ENCODE data around the gene SUPT3H.
A peak's percentile ranks its signal among the peaks of the same experiment; 100 is the strongest.

Gene SUPT3H

DNA sequence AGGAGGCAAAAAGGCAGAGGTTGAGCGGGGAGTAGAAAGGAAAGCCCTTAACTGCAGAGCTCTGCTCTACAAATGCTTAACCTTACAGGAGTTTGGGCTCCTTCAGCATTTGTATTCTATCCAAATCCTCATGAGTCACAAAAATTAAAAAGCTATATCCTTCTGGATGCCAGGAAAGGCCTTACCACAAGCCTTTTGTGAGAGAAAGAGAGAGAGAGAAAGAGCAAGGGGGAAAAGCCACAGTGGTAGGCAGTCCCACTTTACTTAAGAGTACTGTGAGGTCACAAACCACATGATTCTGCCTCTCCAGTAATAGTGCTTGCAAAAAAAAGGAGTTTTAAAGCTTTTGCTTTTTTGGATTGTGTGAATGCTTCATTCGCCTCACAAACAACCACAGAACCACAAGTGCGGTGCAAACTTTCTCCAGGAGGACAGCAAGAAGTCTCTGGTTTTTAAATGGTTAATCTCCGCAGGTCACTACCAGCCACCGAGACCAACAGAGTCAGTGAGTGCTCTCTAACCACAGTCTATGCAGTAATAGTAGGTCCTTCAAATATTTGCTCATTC lies 49.7 kb downstream of the SUPT3H start, which contains the start of gene RUNX2:
Gene RUNX2, plus strand, starts transcription at position 375 of the 567 bp plus-strand sequence. CDS start 397 bp downstream, outside the sequence.
- no peak within 1 kb of the TSS for H3K27ac ChIP-seq (ENCODE audit: low read depth in 2 of 2, low read length in 2 of 2)
- H3K9ac ChIP-seq (ENCODE audit: low read depth in 1 of 2, low read length in 2 of 2) = no peak within 1 kb of the TSS
- H3K36me3 ChIP-seq (ENCODE audit: control insufficient read depth in 2 of 2, insufficient read depth in 2 of 2, low read length in 2 of 2) = no peaks in the 10 kb centered on the region
- no peaks in the 10 kb centered on the region for H3K9me3 ChIP-seq (ENCODE audit: control insufficient read depth in 2 of 2, low read length in 2 of 2)
- no peaks in the 10 kb centered on the region for H3K27me3 ChIP-seq (ENCODE audit: control insufficient read depth in 2 of 2, insufficient read depth in 2 of 2, low read length in 2 of 2)
- H3K4me1 ChIP-seq (ENCODE audit: control insufficient read depth in 2 of 2, insufficient read depth in 2 of 2, low read length in 2 of 2) = no peaks in the 10 kb centered on the region
- peak within 1 kb of the TSS in 1 of 2 donors; percentile 39 for H3K4me3 ChIP-seq (ENCODE audit: low read length in 2 of 2)

- no peaks in the 10 kb centered on the region for H3K36me3 ChIP-seq (ENCODE audit: control insufficient read depth in 2 of 2, insufficient read depth in 2 of 2, low read length in 2 of 2)
- H3K9me3 ChIP-seq (ENCODE audit: control insufficient read depth in 2 of 2, low read length in 2 of 2) = no peaks in the 10 kb centered on the region
- no peak overlapping the region for H3K4me3 ChIP-seq (ENCODE audit: low read length in 2 of 2)
- H3K9ac ChIP-seq (ENCODE audit: low read depth in 1 of 2, low read length in 2 of 2) = no peak overlapping the region
- H3K4me1 ChIP-seq (ENCODE audit: control insufficient read depth in 2 of 2, insufficient read depth in 2 of 2, low read length in 2 of 2) = no peaks in the 10 kb centered on the region
- no peaks in the 10 kb centered on the region for H3K27me3 ChIP-seq (ENCODE audit: control insufficient read depth in 2 of 2, insufficient read depth in 2 of 2, low read length in 2 of 2)
- no peak overlapping the region for H3K27ac ChIP-seq (ENCODE audit: low read depth in 2 of 2, low read length in 2 of 2)
Observed at GRCh38 chr6:45326698-45327417, 50.9 kb downstream of the SUPT3H start.

DNA sequence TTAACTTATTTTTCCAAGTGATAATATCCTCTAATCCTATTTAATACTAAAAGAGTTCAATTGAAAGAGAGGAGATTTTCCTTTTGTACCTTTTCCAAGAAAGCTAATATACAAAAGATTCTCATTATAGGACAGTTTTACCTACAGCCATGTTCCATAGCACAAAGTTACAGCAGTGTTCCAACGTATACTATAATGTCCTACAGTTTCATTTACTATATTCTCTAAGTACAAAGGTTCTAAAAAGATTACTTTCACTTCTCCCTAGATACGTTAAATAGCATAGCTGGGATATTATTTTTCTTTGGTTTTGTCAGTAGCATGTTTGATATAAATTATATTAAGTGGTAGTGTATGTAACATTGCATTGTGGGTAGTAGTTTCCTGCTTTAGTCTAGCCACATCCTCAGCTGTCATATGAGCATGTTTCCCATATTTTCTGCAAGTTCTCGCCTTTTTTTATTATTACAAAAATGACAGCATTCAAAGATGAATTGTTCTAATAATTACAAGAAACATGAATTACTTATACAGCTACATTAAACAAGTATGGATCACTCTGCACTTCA lies 54.0 kb downstream of the SUPT3H start:
- H3K9ac ChIP-seq (ENCODE audit: low read depth in 1 of 2, low read length in 2 of 2) = no peak overlapping the region
- no peak overlapping the region for H3K27ac ChIP-seq (ENCODE audit: low read depth in 2 of 2, low read length in 2 of 2)
- H3K4me1 ChIP-seq (ENCODE audit: control insufficient read depth in 2 of 2, insufficient read depth in 2 of 2, low read length in 2 of 2) = no peaks in the 10 kb centered on the region
- H3K36me3 ChIP-seq (ENCODE audit: control insufficient read depth in 2 of 2, insufficient read depth in 2 of 2, low read length in 2 of 2) = no peaks in the 10 kb centered on the region
- no peaks in the 10 kb centered on the region for H3K27me3 ChIP-seq (ENCODE audit: control insufficient read depth in 2 of 2, insufficient read depth in 2 of 2, low read length in 2 of 2)
- H3K9me3 ChIP-seq (ENCODE audit: control insufficient read depth in 2 of 2, low read length in 2 of 2) = no peaks in the 10 kb centered on the region
- no peak overlapping the region for H3K4me3 ChIP-seq (ENCODE audit: low read length in 2 of 2)

- no peaks in the 10 kb centered on the region for H3K36me3 ChIP-seq (ENCODE audit: control insufficient read depth in 2 of 2, insufficient read depth in 2 of 2, low read length in 2 of 2)
- no peaks in the 10 kb centered on the region for H3K4me1 ChIP-seq (ENCODE audit: control insufficient read depth in 2 of 2, insufficient read depth in 2 of 2, low read length in 2 of 2)
- no peak overlapping the region for H3K27ac ChIP-seq (ENCODE audit: low read depth in 2 of 2, low read length in 2 of 2)
- no peak overlapping the region for H3K9ac ChIP-seq (ENCODE audit: low read depth in 1 of 2, low read length in 2 of 2)
- H3K27me3 ChIP-seq (ENCODE audit: control insufficient read depth in 2 of 2, insufficient read depth in 2 of 2, low read length in 2 of 2) = no peaks in the 10 kb centered on the region
- H3K9me3 ChIP-seq (ENCODE audit: control insufficient read depth in 2 of 2, low read length in 2 of 2) = no peaks in the 10 kb centered on the region
- no peak overlapping the region for H3K4me3 ChIP-seq (ENCODE audit: low read length in 2 of 2)
Observed at GRCh38 chr6:45320349-45320748, 57.4 kb downstream of the SUPT3H start.

DNA sequence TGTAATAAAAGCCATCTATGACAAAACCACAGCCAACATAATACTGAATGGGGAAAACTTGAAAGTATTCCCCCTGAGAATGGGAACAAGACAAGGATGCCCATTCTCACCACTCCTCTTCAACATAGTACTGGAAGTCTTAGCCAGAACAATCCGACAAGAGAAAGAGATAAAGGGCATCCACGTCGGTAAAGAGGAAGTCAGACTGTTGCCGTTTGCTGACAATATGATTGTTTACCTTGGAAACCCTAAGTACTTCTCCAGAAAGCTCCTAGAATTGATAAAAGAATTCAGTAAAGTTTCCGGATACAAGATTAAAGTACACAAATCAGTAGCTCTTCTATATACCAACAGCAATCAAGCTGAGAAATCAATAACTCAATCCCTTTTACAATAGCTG lies 63.6 kb downstream of the SUPT3H start:
- H3K9ac ChIP-seq (ENCODE audit: low read depth in 1 of 2, low read length in 2 of 2) = no peak overlapping the region
- H3K4me3 ChIP-seq (ENCODE audit: low read length in 2 of 2) = no peak overlapping the region
- H3K4me1 ChIP-seq (ENCODE audit: control insufficient read depth in 2 of 2, insufficient read depth in 2 of 2, low read length in 2 of 2) = peaks cover 0 to 3% of the 10 kb centered on the region in 2 donors
- no peaks in the 10 kb centered on the region for H3K9me3 ChIP-seq (ENCODE audit: control insufficient read depth in 2 of 2, low read length in 2 of 2)
- H3K27me3 ChIP-seq (ENCODE audit: control insufficient read depth in 2 of 2, insufficient read depth in 2 of 2, low read length in 2 of 2) = no peaks in the 10 kb centered on the region
- no peak overlapping the region for H3K27ac ChIP-seq (ENCODE audit: low read depth in 2 of 2, low read length in 2 of 2)
- no peaks in the 10 kb centered on the region for H3K36me3 ChIP-seq (ENCODE audit: control insufficient read depth in 2 of 2, insufficient read depth in 2 of 2, low read length in 2 of 2)

DNA sequence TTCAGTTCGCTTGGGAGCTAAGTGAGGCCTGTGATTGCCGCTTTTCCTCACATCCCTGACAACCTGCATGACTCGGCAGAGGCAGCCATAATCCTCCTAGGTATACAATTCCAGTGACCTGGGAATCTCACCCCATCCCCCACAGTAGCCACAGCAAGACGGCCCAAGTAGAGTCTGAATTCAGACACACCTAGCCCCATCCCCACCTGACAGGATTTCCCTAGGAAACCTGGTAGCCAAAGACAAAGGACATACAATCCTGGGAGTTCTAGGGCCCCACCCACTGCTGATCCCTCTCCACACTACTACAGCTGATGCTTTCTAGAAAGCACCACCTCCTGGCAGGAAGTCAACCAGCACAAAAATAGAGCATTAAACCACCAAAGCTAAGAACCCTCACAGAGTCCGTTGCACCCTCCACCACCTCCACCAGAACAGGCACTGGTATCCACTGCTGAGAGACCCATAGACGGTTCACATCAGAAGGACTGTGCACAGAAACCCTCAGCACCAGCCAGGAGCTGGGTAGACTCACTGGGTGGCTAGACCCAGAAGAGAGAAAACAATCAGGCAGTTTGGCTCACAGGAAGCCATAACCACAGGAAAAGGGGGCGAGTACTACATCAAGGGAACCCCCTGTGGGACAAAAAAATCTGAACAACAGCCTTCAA lies 67.5 kb downstream of the SUPT3H start:
- Histone ChIP-seq H3K27ac (ENCODE audit: low read depth in 2 of 2, low read length in 2 of 2) (no peak overlapping the region), H3K9ac (ENCODE audit: low read depth in 1 of 2, low read length in 2 of 2) (no peak overlapping the region), H3K9me3 (ENCODE audit: control insufficient read depth in 2 of 2, low read length in 2 of 2) (no peaks in the 10 kb centered on the region), H3K4me1 (ENCODE audit: control insufficient read depth in 2 of 2, insufficient read depth in 2 of 2, low read length in 2 of 2) (peaks cover 0 to 3% of the 10 kb centered on the region in 2 donors), H3K36me3 (ENCODE audit: control insufficient read depth in 2 of 2, insufficient read depth in 2 of 2, low read length in 2 of 2) (no peaks in the 10 kb centered on the region), H3K4me3 (ENCODE audit: low read length in 2 of 2) (no peak overlapping the region), H3K27me3 (ENCODE audit: control insufficient read depth in 2 of 2, insufficient read depth in 2 of 2, low read length in 2 of 2) (no peaks in the 10 kb centered on the region)

GRCh38 chr6:45305546-45305945 lies 72.2 kb downstream of the SUPT3H start:
- no peak overlapping the region for H3K4me3 ChIP-seq (ENCODE audit: low read length in 2 of 2)
- H3K9ac ChIP-seq (ENCODE audit: low read depth in 1 of 2, low read length in 2 of 2) = no peak overlapping the region
- H3K27me3 ChIP-seq (ENCODE audit: control insufficient read depth in 2 of 2, insufficient read depth in 2 of 2, low read length in 2 of 2) = no peaks in the 10 kb centered on the region
- H3K27ac ChIP-seq (ENCODE audit: low read depth in 2 of 2, low read length in 2 of 2) = no peak overlapping the region
- no peaks in the 10 kb centered on the region for H3K36me3 ChIP-seq (ENCODE audit: control insufficient read depth in 2 of 2, insufficient read depth in 2 of 2, low read length in 2 of 2)
- H3K4me1 ChIP-seq (ENCODE audit: control insufficient read depth in 2 of 2, insufficient read depth in 2 of 2, low read length in 2 of 2) = peaks cover 0 to 3% of the 10 kb centered on the region in 2 donors
- no peaks in the 10 kb centered on the region for H3K9me3 ChIP-seq (ENCODE audit: control insufficient read depth in 2 of 2, low read length in 2 of 2)

- Histone ChIP-seq H3K4me3 (ENCODE audit: low read length in 2 of 2) (no peak overlapping the region), H3K36me3 (ENCODE audit: control insufficient read depth in 2 of 2, insufficient read depth in 2 of 2, low read length in 2 of 2) (no peaks in the 10 kb centered on the region), H3K27me3 (ENCODE audit: control insufficient read depth in 2 of 2, insufficient read depth in 2 of 2, low read length in 2 of 2) (no peaks in the 10 kb centered on the region), H3K9me3 (ENCODE audit: control insufficient read depth in 2 of 2, low read length in 2 of 2) (no peaks in the 10 kb centered on the region), H3K9ac (ENCODE audit: low read depth in 1 of 2, low read length in 2 of 2) (no peak overlapping the region), H3K27ac (ENCODE audit: low read depth in 2 of 2, low read length in 2 of 2) (no peak overlapping the region), H3K4me1 (ENCODE audit: control insufficient read depth in 2 of 2, insufficient read depth in 2 of 2, low read length in 2 of 2) (no peaks in the 10 kb centered on the region)
Observed at GRCh38 chr6:45302832-45303231, 74.9 kb downstream of the SUPT3H start.

- no peaks in the 10 kb centered on the region for H3K9me3 ChIP-seq (ENCODE audit: control insufficient read depth in 2 of 2, low read length in 2 of 2)
- H3K27me3 ChIP-seq (ENCODE audit: control insufficient read depth in 2 of 2, insufficient read depth in 2 of 2, low read length in 2 of 2) = no peaks in the 10 kb centered on the region
- no peak overlapping the region for H3K27ac ChIP-seq (ENCODE audit: low read depth in 2 of 2, low read length in 2 of 2)
- H3K9ac ChIP-seq (ENCODE audit: low read depth in 1 of 2, low read length in 2 of 2) = no peak overlapping the region
- H3K36me3 ChIP-seq (ENCODE audit: control insufficient read depth in 2 of 2, insufficient read depth in 2 of 2, low read length in 2 of 2) = no peaks in the 10 kb centered on the region
- no peaks in the 10 kb centered on the region for H3K4me1 ChIP-seq (ENCODE audit: control insufficient read depth in 2 of 2, insufficient read depth in 2 of 2, low read length in 2 of 2)
- no peak overlapping the region for H3K4me3 ChIP-seq (ENCODE audit: low read length in 2 of 2)
Observed at GRCh38 chr6:45301348-45302142, 76.2 kb downstream of the SUPT3H start.
